SK-N-SH treated with all-trans-retinoic acid at 6 μM for 48 hours (cell line): ENCODE data around the gene TOM1L1.

Experiments used
- ARNTL ChIP-seq: fragments of 450-650 bp; formaldehyde crosslinking; IDR thresholded peaks from 2 replicates; pipeline ENCODE4 v1.5.0; 2020; ENCODE audit warnings: low read depth, mild to moderate bottlenecking, moderate library complexity, borderline replicate concordance
- CSDC2 ChIP-seq: fragments of 250-450 bp; sonication (Bioruptor Pico); IDR thresholded peaks from 2 replicates; pipeline ENCODE4 v1.5.0; 2020; ENCODE audit warnings: mild to moderate bottlenecking, moderate library complexity
- OSR1 ChIP-seq: fragments of 250-450 bp; sonication (Bioruptor Pico); IDR thresholded peaks from 2 replicates; pipeline ENCODE4 v1.8.0; 2022; ENCODE audit warnings: moderate library complexity, mild to moderate bottlenecking, inconsistent platforms
- PATZ1 ChIP-seq: fragments of 250-450 bp; sonication (Bioruptor Pico); IDR thresholded peaks from 2 replicates; pipeline ENCODE4 v1.8.0; 2020; ENCODE audit warnings: mild to moderate bottlenecking, moderate library complexity, borderline replicate concordance
- PPARA ChIP-seq: fragments of 250-450 bp; sonication (Bioruptor Pico); IDR thresholded peaks from 2 replicates; pipeline ENCODE4 v1.5.0; 2020; ENCODE audit warnings: mild to moderate bottlenecking, borderline replicate concordance
- TCF4 ChIP-seq: fragments of 250-450 bp; sonication (Bioruptor Pico); IDR thresholded peaks from 2 replicates; pipeline ENCODE4 v1.8.0; 2021; ENCODE audit warnings: mild to moderate bottlenecking, moderate library complexity, borderline replicate concordance
- ZC3H10 ChIP-seq: fragments of 250-450 bp; sonication (Bioruptor Pico); IDR thresholded peaks from 2 replicates; pipeline ENCODE4 v1.5.1; 2021; ENCODE audit warnings: mild to moderate bottlenecking, moderate library complexity
- ZFP30 ChIP-seq: fragments of 450-650 bp; formaldehyde crosslinking; IDR thresholded peaks from 2 replicates; pipeline ENCODE4 v1.5.0; 2022; ENCODE audit warnings: mild to moderate bottlenecking, moderate library complexity
- TF ChIP-seq, protein P1 (sequence below): fragments of 250-450 bp; sonication (Bioruptor Pico); IDR thresholded peaks from 2 replicates; pipeline ENCODE4 v1.5.1; 2020; ENCODE audit warnings: low read depth, mild to moderate bottlenecking, moderate library complexity

DNA sequence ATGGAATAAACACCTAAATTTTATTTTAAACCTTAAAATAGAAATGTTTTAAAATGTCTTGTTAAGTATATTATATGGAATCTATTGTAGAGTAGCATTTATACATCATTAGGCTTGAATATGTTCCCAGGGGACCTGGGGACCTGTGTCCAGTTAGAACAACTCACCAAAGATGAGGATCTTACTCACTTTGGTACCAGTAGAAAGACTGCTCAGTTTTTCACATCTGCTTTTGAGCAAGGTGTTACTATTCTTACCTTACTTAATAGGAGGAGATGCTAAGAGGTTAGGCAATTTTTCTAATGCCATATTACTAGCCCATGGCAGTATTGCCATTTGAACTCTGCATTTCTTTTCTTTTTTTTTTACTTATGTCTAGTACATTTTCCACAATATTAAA is 82.6 kb downstream of the TOM1L1 start:
- TF ChIP-seq ZC3H10 (CRISPR knock-in tag) (no peak), OSR1 (CRISPR knock-in tag) (no peak), PPARA (CRISPR knock-in tag) (no peak), ZFP30 (CRISPR knock-in tag) (no peak), PATZ1 (CRISPR knock-in tag) (no peak), CSDC2 (CRISPR knock-in tag) (no peak), TCF4 (CRISPR knock-in tag) (no peak), ARNTL (CRISPR knock-in tag) (no peak)
- TF ChIP-seq, protein P1, sequence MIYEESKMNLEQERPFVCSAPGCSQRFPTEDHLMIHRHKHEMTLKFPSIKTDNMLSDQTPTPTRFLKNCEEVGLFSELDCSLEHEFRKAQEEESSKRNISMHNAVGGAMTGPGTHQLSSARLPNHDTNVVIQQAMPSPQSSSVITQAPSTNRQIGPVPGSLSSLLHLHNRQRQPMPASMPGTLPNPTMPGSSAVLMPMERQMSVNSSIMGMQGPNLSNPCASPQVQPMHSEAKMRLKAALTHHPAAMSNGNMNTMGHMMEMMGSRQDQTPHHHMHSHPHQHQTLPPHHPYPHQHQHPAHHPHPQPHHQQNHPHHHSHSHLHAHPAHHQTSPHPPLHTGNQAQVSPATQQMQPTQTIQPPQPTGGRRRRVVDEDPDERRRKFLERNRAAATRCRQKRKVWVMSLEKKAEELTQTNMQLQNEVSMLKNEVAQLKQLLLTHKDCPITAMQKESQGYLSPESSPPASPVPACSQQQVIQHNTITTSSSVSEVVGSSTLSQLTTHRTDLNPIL (CRISPR knock-in tag) = no peak
